ENCODE data around the gene KIRREL1.
"Not testable (repeated sequence)": the region's sequence is repeated elsewhere in the genome, so short reads cannot be mapped to it uniquely, and the experiment has no call there.

The KIRREL1 gene

DNA sequence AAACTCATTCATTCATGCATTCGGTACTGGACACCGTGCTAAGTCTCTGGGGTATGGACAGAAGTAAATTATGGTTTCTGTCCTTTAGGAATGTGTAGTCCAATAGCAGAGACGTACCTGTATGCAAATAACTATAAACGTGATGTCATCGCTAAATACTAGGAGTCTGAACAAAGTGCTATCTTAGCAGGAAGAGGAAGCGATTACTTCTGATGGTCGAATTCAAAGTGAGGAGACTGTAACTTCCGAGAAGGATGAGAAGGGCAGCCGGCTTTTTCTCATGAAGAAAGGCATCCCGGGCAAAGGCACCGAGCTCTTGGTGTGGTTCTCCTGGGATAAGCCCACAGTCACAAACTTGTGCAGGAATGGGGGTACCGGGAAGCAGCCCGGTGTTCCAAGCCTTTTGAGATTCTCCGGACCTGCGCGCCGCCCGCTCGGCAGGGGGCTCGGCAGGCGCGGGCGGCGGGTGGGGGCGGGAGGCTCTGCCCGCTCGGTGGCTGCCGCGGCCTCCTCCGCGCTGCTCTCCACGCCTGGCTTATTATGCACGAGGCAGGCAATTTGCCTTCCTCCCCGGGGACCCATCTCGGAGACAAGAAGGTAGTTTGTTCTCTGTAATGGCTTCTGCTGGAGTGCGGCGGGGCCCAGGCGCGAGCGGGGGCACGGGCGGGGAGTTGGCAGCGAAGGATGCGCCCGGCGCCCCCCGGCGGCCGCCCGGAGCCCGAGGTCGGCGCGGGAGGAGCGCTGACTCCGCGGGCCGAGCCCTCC lies 119.7 kb downstream of the KIRREL1 start:
- DNase-seq, result peak; percentile 62

- DNase-seq, result no peak
These were observed 120.3 kb downstream of the KIRREL1 start for GRCh38 chr1:158113759-158114127.

GRCh38 chr1:158115126-158115525 lies 121.7 kb downstream of the KIRREL1 start:
- DNase-seq, result no peak

DNA sequence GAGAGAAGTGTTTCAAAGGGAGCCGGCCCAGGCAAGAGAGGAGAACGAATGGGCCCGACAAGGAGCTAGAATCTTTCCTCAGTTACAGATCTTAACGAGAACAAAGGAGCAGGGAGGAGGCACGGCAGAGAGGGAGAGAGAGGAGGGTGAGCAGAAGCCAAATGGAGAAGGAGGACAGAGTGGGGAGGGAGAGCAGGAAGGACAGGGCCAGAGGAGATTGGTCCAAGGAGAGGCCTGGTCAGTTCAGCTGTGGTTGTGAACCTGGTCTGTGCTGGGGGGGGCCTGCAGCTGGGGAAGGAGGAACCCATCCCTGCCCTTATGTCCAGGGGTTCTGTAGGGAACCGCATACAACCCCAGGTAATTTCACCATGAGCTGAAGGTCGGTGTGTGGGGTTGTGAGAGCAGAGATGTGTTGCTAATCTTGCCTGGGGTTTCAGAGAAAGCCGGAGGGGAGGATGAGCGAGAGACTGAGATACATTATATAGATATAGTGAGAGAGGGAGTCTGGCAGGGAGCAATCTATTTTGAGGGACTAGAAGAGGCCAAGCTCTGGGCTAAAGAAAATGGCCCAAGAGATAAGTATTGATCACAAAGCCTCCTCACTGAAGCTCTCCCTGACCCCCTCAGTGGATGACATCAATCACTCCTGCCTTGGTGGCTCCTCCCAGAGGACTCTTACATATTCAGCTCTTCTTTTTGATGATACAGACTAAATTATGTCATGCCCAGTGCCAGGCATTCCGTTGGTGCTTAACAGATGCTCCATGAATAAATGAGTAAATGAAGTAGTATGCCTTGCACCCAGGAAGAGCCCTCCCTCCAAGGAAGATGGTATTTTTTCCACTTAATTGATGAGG lies 123.1 kb downstream of the KIRREL1 start:
- DNase-seq, result no peak

- DNase-seq, result peak; percentile 48
These were observed 124.6 kb downstream of the KIRREL1 start for GRCh38 chr1:158117854-158118704.

DNA sequence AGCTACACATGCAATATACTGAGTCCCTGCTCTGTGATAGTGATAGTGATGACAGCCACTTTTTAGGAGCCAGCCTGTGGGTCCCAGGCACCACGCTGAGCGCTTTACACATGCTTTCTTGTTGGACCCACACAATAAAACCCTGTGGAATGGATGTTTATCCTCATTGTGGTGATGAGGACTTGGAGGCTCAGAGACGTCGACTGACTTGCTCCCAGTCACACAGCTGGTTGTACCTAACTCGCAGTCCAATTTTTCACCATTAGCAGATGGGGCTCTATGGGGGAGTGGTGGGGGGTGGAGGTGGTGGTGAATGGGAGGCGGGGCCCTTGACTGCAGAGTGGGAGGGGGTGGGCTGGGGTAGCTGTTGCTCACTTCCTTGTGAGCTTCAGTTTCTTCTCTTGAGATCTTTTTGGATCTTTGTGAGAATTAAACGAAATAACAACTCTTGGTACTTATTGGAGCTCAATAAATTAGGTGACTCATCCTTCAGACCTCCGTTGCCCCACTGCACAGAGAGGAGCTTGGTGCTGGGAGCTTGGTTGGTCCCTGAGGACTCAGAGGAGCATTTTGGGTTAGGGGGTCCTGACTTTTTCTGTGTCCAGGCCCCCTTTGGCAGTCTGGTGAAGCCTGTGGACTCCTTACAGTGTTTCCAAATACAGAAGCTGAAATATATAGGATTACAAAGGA lies 125.4 kb downstream of the KIRREL1 start:
- no peak for DNase-seq

GRCh38 chr1:158119976-158120653 lies 126.7 kb downstream of the KIRREL1 start:
- DNase-seq, result no peak

DNA sequence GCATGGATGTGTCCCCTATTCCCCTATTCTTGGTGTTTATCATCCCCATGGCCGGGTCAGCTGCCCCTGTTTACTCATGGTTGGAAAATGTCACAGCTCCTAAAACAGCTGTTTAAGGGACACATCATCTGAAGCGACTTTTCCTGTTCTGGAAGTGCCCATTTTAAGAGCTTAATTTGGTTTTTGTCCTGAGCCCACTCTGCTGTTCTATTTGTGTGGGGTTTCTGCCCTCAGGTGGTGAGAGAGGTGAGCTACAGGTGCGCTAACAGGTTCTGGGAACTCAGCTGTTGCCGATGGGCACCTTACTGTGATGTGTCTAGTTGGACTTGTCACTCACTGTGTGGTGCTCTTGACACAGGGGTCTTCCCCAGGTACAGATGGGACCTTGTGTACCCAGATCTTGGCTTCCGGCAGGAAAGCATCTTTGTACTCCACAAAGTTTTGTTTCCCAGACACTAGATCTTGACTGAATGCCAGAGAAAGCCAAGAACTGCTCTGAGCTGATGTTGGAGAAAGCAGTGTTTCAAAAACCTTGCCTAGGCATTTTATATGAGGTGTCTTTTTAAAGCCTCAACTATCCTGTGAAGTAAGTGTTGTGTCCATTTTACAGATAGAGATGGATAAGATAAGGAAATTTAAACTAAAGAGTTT lies 128.3 kb downstream of the KIRREL1 start:
- DNase-seq, result peak; percentile 63

DNA sequence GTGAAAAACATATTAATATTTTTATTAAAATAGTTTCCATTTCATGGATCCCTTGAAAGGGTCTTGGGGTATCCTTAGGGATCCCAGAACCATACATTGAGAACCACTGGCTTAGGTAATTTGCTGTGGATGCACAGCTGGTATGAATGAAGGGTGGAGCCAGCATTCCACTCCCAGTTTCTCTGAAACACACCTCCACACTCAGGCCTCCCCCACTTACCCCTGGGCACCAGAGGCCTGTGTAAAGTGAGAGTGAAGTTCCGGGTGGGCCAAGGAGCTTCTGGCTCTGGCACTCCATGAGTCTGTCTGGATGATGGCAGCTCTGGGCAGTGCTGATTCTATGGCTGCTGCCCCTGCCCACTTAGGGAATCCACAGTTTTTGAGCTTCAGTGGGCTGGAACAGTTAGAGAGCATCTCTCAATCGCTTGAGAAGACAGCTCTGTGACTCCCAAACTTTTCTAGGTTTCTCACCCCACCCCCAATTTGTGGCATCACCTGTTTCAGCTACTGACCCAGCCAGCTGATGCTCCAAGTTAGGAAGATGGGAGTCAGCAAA lies 129.5 kb downstream of the KIRREL1 start:
- DNase-seq, result no peak

GRCh38 chr1:158124034-158124433 lies 130.6 kb downstream of the KIRREL1 start:
- no peak for DNase-seq

DNA sequence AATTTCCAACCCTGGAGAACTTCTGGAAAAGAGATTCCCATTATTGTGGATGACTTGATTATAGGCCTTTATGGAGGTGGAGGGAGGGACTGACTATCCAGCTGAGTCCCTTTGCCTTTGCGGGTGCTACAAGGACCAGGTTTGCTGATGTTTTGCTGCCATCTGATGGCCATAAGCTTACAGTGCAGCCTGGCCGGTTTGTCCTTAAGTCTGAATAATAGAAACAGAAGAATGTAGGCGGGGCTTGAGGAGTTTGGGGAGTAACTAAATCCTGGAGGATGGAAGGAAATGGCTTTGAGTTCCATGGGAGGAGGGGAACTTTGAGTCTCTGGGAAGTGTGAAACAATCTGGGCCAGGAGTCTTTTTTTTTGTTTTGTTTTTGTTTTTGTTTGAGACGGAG lies 131.6 kb downstream of the KIRREL1 start:
- DNase-seq, result peak; percentile 94

DNA sequence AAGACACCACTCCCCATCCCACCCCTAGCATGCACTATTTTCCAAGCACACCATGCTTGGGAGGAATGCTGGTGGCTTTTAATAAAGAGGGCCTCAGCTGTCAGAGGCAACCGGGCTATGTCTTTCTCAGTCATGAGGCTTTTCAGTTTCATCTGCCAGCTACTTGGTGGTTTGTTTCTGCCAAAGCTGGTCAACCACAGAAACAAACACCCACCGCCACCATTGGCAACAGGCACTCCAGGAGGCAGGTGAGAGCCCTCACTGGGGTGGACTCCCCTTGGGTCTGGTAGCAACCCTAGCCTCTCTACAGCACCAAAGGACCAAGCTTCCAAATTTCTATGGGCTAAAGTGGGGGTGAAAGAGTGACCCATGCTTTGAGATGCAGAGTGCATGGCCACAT lies 133.0 kb downstream of the KIRREL1 start:
- DNase-seq, result no peak

DNA sequence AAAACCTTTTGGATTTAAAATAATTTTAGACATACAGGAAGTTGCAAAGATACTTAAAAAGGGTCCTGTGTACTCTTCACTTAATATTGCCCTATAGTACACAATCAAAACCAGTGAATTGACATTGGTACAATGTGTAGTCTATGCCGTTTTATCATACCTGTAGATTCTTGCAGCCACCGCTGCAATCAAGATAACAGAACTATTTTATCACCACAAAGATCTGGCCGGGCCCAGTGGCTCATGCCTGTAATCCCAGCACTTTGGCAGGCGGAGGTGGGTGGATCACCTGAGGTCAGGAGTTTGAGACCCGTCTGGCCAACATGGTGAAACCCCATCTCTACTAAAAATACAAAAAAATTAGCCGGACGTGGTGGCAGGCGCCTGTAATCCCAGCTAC lies 135.1 kb downstream of the KIRREL1 start:
- DNase-seq, result not testable (repeated sequence)

DNA sequence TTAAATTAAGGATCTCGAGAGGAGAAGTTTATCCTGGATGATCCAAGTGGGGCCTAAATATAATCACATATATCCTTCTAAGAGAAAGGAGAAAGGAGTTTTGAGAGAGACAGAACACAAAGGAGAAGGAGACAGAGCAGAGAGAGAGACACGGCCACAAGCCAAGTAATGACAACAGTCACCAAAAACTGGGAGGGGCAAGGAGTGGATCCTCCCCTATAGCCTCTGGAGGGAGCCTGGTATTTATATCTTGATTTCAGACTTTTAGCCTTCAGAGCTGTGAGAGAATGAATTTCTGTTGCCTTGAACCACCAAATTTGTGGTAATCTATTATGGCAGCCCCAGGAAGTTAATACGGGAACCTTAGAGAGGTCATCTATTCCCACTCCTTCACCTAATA lies 137.8 kb downstream of the KIRREL1 start:
- DNase-seq, result peak; percentile 47

GRCh38 chr1:158140764-158141192 lies 147.3 kb downstream of the KIRREL1 start:
- DNase-seq, result no peak

DNA sequence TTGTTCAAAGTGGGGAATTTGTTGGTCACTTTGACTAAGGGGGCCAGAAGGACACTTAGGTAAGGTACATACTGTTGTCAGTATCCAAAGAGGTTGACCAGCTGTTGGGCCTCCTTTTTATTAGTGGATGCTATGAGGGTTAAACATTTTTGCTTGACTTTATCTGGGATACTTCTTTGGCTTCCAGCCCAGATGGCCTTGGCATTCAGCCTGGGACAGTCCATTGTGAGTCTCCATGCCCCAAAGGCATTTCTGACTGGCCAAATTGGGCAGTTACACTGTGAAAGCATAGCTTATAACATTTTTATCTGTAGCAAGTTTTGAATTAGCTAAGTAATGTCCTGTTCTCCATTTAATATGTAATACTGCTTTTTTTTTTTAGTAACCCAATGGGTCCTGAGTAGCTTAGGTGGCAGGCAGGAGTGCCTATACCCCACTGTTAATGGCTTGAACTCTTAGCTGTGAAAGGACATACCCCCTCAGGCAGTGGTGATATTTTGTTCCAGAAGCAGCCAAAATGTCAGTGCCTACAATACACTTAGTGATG lies 151.8 kb downstream of the KIRREL1 start:
- DNase-seq, result no peak

DNA sequence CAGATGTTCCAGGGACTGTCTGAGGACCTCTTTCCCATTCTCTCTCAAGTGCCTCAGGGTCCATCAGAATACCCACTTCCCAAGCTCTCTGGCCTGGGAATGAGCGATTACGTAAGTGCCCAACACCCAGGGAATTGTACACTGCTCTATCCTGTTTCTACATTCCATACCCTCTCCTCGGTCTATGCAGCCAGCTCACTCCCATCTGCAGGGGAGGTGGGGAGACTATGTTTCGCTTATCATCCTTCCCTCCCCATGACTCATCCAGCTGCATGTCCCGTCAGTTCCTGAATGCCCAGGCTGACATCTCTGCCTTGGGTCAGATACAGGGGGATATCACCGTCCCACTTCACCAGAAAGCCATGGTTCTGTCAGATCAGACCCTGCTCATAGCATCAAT lies 152.7 kb downstream of the KIRREL1 start:
- no peak for DNase-seq

- DNase-seq, result no peak
These were observed 153.3 kb downstream of the KIRREL1 start for GRCh38 chr1:158146739-158147138.

- no peak for DNase-seq
These were observed 154.0 kb downstream of the KIRREL1 start for GRCh38 chr1:158147401-158147800.

- no peak for DNase-seq
These were observed 154.4 kb downstream of the KIRREL1 start for GRCh38 chr1:158147869-158148268.

DNA sequence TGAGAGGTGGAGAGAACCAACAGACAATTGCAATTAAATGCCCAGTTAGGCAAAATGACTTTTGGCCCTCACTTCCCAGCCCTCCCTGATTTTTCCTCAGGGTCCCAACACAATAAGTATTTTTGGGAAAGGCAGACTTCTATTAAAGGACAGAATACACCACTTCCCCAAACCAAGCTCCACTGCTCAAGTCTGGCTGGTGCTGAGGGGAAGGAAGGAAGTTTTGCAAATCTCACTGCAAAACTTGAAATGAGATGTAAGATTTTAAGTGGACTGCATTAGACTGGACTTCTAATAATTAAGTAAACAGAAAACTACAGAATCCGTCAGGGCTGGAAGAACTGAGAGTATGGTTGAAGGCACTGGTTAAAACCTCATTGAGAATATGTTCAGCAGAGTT lies 155.0 kb downstream of the KIRREL1 start:
- peak; percentile 16 for DNase-seq

All from hematopoietic multipotent progenitor cell treated with erythropoietin and hydrocortisone succinate and interleukin-3 and kit ligand, for 4 days (in vitro differentiated cells).